ENCODE data around the gene ZNF808.

DNA sequence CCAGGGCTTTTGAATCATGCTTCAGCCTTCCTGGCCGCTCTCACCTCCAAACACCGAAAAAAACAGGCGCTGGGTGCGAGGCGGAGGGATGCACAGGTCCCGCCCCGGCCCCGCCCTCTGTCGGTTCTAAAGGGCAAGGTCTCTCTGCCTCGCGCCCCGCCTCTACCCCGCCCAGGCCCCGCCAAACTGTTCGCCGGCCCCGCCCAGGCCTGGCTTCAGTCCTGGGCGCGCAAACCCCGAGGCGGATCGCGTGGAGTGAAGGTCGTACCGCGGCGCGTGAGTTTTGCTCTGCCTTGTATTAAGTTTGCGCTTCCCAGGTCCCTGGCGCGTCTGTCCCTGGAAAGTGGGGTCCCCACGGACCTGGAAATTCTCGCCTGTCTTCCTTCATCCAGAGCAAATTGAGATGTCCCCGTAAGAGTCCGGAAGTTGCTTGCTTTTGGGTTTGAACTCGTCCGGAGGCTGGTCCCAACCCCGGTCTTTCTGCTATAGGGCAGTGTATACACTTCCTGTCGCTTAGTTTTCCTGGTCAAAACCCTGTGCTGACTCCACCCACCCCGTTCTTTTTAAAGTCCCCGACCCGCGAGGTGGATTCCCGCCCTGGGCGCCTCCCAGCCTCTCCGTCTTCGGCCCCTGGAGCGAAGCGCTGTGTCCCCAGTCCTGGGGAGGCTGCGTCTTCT, 8.4 kb downstream of the ZNF808 start:
- TF ChIP-seq POLR2AphosphoS5 (IDR thresholded peaks at IDR 0.05; ENCODE audit: low read depth, low read length) (peak; percentile 80), POLR2A (IDR thresholded peaks at IDR 0.05; ENCODE audit: low read depth, low read length) (peak; percentile 76; the same call in 1 of the 2 replicates), TAF1 (IDR thresholded peaks at IDR 0.05; ENCODE audit: borderline replicate concordance, low read depth, low read length) (no peak; the same call in none of the 2 replicates)
